ENCODE data around the gene ARPC3.
A peak's percentile ranks its signal among the peaks of the same experiment; 100 is the strongest.
"Not testable (repeated sequence)": the region's sequence is repeated elsewhere in the genome, so short reads cannot be mapped to it uniquely, and the experiment has no call there.

ARPC3 gene

DNA sequence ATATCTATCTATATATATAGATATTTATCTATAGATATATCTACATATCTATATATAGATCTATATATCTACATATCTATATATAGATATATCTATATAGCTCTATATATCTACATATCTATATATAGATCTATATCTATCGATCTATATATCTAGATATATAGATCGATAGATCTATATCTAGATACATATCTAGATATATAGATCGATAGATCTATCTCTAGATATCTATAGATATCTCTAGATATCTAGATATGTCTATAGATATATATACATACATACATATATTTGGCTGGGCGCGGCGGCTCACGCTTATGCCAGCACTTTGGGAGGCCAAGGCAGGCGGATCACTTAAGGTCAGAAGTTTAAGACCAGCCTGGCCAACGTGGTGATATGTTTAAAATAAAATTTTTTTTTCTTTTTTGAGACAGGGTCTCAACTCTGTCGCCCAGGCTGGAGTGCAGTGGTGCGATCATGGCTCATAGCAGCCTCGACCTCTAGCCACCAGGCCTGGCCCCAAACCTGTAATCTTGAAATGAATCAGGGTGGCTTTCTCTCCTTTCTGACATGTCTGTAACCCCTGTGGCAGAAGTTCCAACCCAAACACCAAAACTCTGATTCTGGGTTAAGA, 18.1 kb downstream of the ARPC3 start:
- TF ChIP-seq, protein P1, sequence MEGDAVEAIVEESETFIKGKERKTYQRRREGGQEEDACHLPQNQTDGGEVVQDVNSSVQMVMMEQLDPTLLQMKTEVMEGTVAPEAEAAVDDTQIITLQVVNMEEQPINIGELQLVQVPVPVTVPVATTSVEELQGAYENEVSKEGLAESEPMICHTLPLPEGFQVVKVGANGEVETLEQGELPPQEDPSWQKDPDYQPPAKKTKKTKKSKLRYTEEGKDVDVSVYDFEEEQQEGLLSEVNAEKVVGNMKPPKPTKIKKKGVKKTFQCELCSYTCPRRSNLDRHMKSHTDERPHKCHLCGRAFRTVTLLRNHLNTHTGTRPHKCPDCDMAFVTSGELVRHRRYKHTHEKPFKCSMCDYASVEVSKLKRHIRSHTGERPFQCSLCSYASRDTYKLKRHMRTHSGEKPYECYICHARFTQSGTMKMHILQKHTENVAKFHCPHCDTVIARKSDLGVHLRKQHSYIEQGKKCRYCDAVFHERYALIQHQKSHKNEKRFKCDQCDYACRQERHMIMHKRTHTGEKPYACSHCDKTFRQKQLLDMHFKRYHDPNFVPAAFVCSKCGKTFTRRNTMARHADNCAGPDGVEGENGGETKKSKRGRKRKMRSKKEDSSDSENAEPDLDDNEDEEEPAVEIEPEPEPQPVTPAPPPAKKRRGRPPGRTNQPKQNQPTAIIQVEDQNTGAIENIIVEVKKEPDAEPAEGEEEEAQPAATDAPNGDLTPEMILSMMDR (IDR thresholded peaks at IDR 0.05; ENCODE audit: low read length, missing control alignments) = no peak
- no peak for DNase-seq (ENCODE audit: low read depth)
- peak overlapping the region; percentile 52 for H3K4me3 ChIP-seq (replicated peaks; ENCODE audit: low read depth, low read length)

- DNase-seq (ENCODE audit: low read depth); H3K4me3 ChIP-seq (replicated peaks; ENCODE audit: low read depth, low read length): not testable (repeated sequence)
These were observed 20.5 kb downstream of the ARPC3 start for GRCh38 chr12:110429676-110430075.

- no peak for DNase-seq (ENCODE audit: low read depth)
- TF ChIP-seq, protein P1 (IDR thresholded peaks at IDR 0.05; ENCODE audit: low read length, missing control alignments) = no peak
- no peak overlapping the region for H3K4me3 ChIP-seq (replicated peaks; ENCODE audit: low read depth, low read length)
These were observed 23.7 kb downstream of the ARPC3 start for GRCh38 chr12:110426406-110426805.

- TF ChIP-seq, protein P1 (IDR thresholded peaks at IDR 0.05; ENCODE audit: low read length, missing control alignments) = no peak
- H3K4me3 ChIP-seq (replicated peaks; ENCODE audit: low read depth, low read length) = no peak overlapping the region
- no peak for DNase-seq (ENCODE audit: low read depth)
These were observed 25.9 kb downstream of the ARPC3 start for GRCh38 chr12:110424237-110424636.

DNA sequence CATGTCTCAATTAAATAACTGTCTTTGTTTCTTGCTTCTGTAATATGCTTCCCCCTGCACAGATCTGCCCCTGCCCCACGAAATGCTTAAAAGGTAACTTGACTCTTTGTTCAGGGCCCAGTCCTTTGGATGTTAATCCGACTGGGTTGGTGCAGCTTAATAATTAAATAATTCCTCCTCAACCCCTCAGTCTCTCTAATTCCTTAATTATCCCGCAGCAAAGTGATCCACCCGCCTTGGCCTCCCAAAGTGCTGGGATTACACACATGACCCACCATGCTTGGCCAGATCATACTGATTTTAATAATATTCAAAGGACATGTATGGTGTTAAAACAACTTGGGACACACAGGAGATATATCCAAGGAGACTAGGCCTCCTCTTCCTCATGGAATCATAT, 28.4 kb downstream of the ARPC3 start:
- TF ChIP-seq, protein P1 (IDR thresholded peaks at IDR 0.05; ENCODE audit: low read length, missing control alignments) = no peak
- DNase-seq (ENCODE audit: low read depth) = no peak
- H3K4me3 ChIP-seq (replicated peaks; ENCODE audit: low read depth, low read length) = no peak overlapping the region

DNA sequence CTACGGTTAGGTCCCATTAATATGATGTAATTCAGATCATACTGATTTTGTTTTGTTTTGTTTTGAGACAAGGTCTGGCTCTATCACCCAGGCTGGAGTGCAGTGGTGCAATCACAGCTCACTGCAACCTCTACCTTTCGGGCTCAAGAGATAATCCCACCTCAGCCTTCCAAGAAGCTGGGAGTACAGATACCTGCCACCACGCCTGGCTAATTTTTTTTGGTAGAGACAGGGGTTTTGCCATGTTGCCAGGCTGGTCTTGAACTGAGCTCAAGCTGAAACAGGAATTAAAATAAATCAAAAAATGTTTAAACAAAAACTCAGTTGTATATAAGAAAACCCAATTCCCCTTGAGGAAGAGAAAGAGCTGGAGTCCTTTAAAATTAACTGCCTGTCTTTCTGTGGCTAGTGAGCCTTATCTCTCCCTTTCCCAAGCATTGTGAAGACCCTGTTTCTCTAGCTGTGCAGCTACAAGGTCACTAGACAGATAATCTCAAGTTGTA, 28.9 kb downstream of the ARPC3 start:
- TF ChIP-seq, protein P1 (IDR thresholded peaks at IDR 0.05; ENCODE audit: low read length, missing control alignments) = no peak
- no peak for DNase-seq (ENCODE audit: low read depth)
- H3K4me3 ChIP-seq (replicated peaks; ENCODE audit: low read depth, low read length) = no peak overlapping the region

- not testable (repeated sequence) for DNase-seq (ENCODE audit: low read depth); H3K4me3 ChIP-seq (replicated peaks; ENCODE audit: low read depth, low read length)
These were observed 29.5 kb downstream of the ARPC3 start for GRCh38 chr12:110420644-110421043.

GRCh38 chr12:110417113-110417512, 33.0 kb downstream of the ARPC3 start:
- not testable (repeated sequence) for H3K4me3 ChIP-seq (replicated peaks; ENCODE audit: low read depth, low read length); DNase-seq (ENCODE audit: low read depth)

DNA sequence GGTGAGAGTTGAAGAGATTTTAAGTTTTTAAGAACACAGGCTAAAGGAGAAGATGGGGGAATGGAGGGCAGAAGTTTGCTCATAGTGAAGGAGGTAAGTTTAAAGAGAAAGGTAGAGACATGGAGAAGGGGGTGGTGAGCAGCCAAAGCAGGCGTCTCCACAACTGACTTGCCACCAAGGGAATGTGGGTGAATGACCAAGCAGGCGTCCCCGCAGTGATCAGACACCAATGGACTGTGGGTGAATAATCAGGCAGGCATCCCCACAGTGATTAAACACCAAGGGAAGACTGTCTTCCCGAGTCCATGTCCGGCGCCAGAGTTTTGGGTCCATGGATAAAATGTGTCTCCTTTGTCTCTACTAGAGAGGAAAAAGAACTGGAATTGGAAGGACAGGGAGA, 40.1 kb downstream of the ARPC3 start:
- not testable (repeated sequence) for H3K4me3 ChIP-seq (replicated peaks; ENCODE audit: low read depth, low read length); DNase-seq (ENCODE audit: low read depth)

- not testable (repeated sequence) for H3K4me3 ChIP-seq (replicated peaks; ENCODE audit: low read depth, low read length); DNase-seq (ENCODE audit: low read depth)
These were observed 44.9 kb downstream of the ARPC3 start for GRCh38 chr12:110405126-110405662.

All from fibroblast of pulmonary artery (primary cell).